SH-SY5Y (cell line): Measurements from ENCODE around the gene AGMAT.

Experiments used
- GATA2 ChIP-seq: IDR thresholded peaks from 2 replicates; pipeline ENCODE4 v1.6.1; 2011; ENCODE audit warnings: mild to moderate bottlenecking, low read depth, low read length
- GATA3 ChIP-seq: IDR thresholded peaks from 2 replicates; pipeline ENCODE4 v1.6.1; 2011; ENCODE audit warnings: low read depth, mild to moderate bottlenecking, low read length, moderate library complexity

AGMAT gene

GRCh38 chr1:15557008-15557407 lies 27.8 kb downstream of the AGMAT start:
- TF ChIP-seq GATA3 (no peak), GATA2 (no peak)

- TF ChIP-seq GATA2, result no peak
- no peak for TF ChIP-seq GATA3
These were observed 34.3 kb downstream of the AGMAT start for GRCh38 chr1:15550573-15550972.

- TF ChIP-seq GATA3 (no peak), GATA2 (no peak)
These were observed 38.2 kb downstream of the AGMAT start for GRCh38 chr1:15546641-15547040.

DNA sequence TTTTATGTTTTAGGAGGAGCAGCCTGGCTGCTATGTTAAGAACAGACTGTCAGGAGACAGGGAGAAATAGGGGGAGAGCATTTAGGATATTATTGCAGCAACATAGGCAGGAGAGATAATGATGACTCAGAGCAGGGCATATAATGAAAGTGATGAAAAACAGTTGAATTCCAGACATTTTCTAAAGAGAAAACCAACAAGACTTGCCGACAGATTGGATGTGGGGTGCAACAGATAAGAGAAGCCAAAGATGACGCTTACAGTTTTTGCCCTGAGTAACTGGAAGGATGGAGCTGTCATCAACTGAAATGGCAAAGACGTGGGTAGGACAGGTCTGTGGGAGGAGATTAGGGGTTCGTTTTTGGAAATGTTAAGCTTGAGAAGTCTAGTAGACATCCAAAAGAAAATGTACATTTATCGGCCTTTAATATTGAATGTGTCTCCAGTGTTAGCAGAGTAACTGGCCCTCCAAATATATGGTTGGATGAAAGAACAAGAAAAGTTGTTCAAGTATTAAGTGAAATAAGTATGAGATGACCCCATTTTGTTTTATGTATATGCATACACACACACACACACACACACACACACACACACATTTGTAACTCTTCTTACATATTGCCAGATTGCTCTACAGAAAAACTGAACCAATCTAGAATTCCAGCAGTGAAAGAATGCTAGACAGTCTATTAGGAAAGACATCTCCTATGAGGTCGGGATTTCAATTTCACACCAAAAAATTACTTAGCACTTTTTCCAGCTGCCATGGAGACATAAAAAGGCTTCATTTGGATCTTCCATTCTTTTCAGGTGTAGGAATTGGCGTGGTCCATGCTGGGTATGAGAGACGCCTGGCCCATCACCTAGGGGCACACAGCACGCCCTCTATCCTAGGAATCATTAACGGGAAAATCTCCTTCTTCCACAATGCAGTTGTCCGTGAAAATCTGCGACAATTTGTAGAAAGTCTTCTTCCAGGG lies 41.0 kb downstream of the AGMAT start:
- TF ChIP-seq GATA3 (no peak), GATA2 (no peak)

DNA sequence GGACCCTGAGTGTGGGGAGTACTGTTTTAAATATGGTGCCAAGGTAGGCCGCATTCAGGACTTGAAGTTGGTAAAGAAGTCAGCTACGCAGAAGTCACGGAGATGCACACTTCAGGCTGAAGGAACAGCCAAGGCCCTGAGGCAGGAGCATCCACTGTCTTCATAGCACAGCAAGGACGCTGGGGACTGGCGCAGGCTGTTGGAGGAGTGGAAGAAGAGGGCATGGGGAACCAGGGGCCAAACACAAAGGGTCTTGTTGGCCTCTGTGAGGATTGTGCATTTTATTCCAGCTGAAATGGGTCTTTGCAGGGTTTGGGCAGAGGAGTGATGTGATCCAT lies 41.6 kb downstream of the AGMAT start:
- TF ChIP-seq GATA2 (no peak), GATA3 (no peak)

DNA sequence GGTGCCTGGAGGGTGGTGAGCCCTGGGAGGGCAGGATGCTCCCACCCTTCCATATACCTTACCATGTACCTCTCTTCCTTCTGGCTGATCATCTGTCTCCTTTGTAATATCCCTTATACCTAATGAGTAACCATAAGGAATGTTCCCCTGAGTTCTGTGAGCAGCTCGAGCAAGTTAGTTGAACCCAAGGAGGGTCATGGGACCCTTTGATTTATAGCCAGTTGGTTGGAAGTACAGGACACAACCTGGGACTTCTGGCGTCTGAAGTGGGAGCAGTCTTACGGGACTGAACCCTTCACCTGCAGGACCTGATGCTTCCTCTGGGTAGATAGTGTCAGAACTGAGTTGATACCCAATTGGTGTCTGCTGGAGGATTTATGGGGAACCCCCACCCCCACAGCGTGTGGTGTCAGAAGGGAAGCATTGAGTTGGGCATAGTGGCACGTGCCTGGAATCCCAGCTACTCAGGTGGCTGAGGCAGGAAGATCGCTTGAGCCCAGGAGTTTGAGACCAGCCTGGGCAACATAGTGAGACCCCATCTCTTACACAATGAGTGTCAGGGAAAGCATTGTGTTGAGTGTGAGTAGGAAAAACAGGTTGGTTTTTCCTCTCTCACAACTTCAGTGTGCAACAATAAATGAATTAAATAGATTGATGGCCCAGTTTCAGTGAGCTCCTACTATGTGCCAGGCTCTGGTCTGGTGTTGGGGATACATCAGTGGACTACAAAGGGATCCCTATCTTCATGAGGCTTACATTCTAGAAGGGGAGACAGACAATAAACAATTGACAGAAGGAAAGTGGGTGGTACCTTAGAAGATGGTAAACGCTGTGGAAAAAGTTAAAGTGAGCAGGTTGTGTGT lies 42.2 kb downstream of the AGMAT start:
- no peak for TF ChIP-seq GATA2
- no peak for TF ChIP-seq GATA3

GRCh38 chr1:15541231-15541792 lies 43.5 kb downstream of the AGMAT start:
- TF ChIP-seq GATA3, result no peak
- no peak for TF ChIP-seq GATA2

GRCh38 chr1:15540186-15540585 lies 44.7 kb downstream of the AGMAT start:
- TF ChIP-seq GATA3 (no peak), GATA2 (no peak)

DNA sequence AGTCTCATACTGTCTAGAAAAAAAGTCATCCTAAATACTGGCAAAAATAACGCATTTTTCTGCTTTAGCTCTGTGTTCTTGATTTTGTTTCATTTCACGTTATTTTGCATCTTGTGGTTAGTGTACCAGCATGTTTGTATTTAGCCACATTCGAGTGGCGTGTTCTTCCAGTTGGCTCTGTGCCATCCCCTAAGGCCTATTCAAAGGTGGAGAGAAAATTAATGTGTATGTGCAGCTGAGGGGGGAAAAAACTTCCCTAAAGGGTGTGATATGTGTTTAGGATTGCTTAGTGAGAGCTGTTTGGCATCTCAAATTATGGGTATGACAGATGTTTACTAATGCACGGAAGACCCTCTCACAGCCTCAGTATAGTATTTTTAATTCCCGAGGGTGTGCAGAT lies 46.1 kb downstream of the AGMAT start:
- TF ChIP-seq GATA3, result no peak

DNA sequence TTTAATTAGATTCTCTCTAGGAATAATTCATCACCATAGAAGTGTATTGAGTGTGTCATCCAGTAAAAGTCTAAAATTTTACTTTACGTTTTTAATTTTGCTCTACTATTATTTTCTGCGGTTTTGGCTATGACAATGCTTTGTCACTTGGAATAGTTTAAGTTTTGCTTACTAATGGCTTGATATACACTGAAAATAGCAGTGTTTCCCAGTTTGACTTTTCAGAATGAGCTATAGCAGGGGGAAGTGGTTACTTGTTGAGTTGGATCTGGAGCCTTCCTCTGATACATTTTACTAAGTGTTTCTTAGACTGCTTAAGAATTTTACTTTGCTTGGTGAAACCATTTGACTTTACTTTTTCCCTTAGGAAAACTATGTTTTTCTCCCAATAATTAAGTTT lies 53.2 kb downstream of the AGMAT start:
- TF ChIP-seq GATA2 (no peak), GATA3 (no peak)

DNA sequence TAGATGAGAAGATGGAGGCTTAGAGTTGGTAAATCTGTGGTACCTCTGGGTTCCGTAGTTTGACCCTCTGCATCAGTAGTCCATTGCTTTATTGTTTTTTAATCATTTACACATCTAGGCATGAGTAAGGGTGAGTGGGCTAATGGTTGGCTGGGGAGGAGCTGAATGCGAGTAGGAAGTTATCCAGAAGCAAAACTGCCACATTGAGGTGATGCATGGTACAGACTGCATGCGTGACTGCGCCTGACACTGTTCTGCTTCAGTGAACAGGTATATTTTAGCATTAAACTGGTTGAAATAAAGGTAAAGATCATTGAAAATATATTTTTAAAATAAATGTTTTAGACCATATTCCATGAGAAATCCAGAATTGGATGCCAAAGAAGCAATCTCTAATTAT lies 53.8 kb downstream of the AGMAT start:
- TF ChIP-seq GATA2, result no peak
- TF ChIP-seq GATA3, result no peak

GRCh38 chr1:15526490-15527339 lies 58.1 kb downstream of the AGMAT start, which contains the start of gene DNAJC16:
DNAJC16 (plus strand) TSS chr1:15526848; CDS start chr1:15529106, 2,258 bp downstream.
- TF ChIP-seq GATA2 (no peak), GATA3 (no peak)

GRCh38 chr1:15526021-15526489 lies 58.8 kb downstream of the AGMAT start:
- TF ChIP-seq GATA3 (no peak), GATA2 (no peak)
